Measurements from ENCODE around the gene MAGI1.

Gene MAGI1

DNA sequence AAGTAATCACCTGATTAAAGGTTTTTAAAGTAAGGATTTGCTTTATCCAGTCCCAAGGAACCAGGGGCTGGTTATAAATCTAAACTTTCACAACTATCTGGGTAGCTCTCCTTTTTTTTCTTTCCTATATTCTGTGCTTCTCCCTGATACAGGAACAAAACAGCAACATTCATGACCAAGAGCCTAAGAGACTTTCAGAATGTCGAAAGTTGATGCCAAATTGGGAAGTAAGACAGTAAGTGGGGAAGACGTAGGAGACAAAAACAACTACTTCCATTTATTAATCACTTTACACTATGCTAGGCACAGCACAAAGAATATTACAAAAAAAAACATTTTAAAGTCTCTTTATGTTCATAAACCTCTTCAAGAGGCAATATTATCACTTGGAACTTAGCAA is 211.6 kb downstream of the MAGI1 start:
- TF ChIP-seq TARDBP (IDR thresholded peaks at IDR 0.05) (no peak), ZNF384 (IDR thresholded peaks at IDR 0.05) (no peak), ARNT (IDR thresholded peaks at IDR 0.05) (no peak)
- DNase-seq (ENCODE audit: extremely low spot score), result no peak
- ChIA-PET POLR2A (interaction anchor here (0.9 kb wide), 1 partner anchor 12 kb away, joined by 4 read pairs; no protein-coding TSS in a partner anchor), CTCF (no interaction called here)

DNA sequence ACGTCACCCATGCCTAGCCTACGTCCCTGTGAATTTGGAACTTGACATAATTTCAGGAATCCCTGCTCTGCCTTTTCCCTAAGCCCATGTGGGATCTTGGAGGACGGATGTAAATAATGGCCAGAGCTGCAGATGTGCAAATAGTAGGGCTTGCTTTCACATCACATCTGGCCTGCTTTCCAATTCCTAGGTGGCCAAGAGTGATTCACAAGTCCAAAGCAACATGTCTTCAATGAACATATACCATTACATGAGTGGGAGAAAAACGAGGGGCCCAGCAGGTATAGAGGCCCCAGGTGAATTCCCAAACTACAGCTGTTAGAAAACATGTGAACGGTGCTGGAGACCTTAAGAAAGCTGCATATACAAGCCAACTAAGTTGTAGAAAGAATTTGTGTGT is 214.6 kb downstream of the MAGI1 start:
- ChIA-PET CTCF (no interaction called here), POLR2A (no interaction called here)
- no peak for DNase-seq (ENCODE audit: extremely low spot score)
- TF ChIP-seq NFRKB (IDR thresholded peaks at IDR 0.05) (no peak), FOXA1 (IDR thresholded peaks at IDR 0.05) (no peak), ARNT (IDR thresholded peaks at IDR 0.05) (no peak), LEF1 (IDR thresholded peaks at IDR 0.05; ENCODE audit: borderline replicate concordance) (no peak), FOXK2 (IDR thresholded peaks at IDR 0.05) (no peak), FOXM1 (IDR thresholded peaks at IDR 0.05; ENCODE audit: borderline replicate concordance) (no peak), ELF4 (IDR thresholded peaks at IDR 0.05) (no peak), SP1 (IDR thresholded peaks at IDR 0.05) (no peak), BHLHE40 (IDR thresholded peaks at IDR 0.05; ENCODE audit: borderline replicate concordance) (no peak), L3MBTL2 (conservative IDR thresholded peaks at IDR 0.05) (no peak)
- TF ChIP-seq, protein P1, sequence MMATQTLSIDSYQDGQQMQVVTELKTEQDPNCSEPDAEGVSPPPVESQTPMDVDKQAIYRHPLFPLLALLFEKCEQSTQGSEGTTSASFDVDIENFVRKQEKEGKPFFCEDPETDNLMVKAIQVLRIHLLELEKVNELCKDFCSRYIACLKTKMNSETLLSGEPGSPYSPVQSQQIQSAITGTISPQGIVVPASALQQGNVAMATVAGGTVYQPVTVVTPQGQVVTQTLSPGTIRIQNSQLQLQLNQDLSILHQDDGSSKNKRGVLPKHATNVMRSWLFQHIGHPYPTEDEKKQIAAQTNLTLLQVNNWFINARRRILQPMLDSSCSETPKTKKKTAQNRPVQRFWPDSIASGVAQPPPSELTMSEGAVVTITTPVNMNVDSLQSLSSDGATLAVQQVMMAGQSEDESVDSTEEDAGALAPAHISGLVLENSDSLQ (IDR thresholded peaks at IDR 0.05), result no peak

DNA sequence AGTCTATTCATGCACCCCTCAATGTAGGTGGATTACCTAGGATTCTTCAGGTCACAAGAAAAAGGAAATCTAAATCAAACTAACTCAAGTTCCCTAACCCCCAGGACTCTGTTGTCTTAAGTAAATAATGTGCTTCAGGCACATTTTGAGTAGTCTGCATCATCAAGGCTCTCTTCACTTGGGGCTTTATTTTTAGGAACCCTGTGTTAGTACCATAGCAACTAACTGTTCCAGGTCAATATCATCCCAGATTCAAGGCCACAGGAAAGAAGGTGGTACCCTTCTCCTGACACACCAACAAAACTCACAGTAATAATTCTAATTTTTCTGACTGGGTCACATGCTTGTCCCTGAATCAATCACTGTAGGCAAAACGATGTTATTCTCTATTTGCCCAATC is 218.1 kb downstream of the MAGI1 start:
- ChIA-PET POLR2A (no interaction called here), CTCF (no interaction called here)
- no peak for TF ChIP-seq LEF1 (IDR thresholded peaks at IDR 0.05; ENCODE audit: borderline replicate concordance)
- TF ChIP-seq ARNT (IDR thresholded peaks at IDR 0.05), result no peak
- no peak for TF ChIP-seq BHLHE40 (IDR thresholded peaks at IDR 0.05; ENCODE audit: borderline replicate concordance)
- no peak for TF ChIP-seq L3MBTL2 (conservative IDR thresholded peaks at IDR 0.05)
- no peak for TF ChIP-seq ELF4 (IDR thresholded peaks at IDR 0.05)
- no peak for TF ChIP-seq FOXM1 (IDR thresholded peaks at IDR 0.05; ENCODE audit: borderline replicate concordance)
- TF ChIP-seq FOXK2 (IDR thresholded peaks at IDR 0.05), result no peak
- TF ChIP-seq, protein P1 (IDR thresholded peaks at IDR 0.05), result no peak
- TF ChIP-seq TARDBP (IDR thresholded peaks at IDR 0.05), result no peak
- TF ChIP-seq CTBP1 (IDR thresholded peaks at IDR 0.05; ENCODE audit: borderline replicate concordance), result no peak
- no peak for TF ChIP-seq NFRKB (IDR thresholded peaks at IDR 0.05)
- TF ChIP-seq FOXA1 (IDR thresholded peaks at IDR 0.05), result no peak
- no peak for TF ChIP-seq ZNF384 (IDR thresholded peaks at IDR 0.05)
- TF ChIP-seq SP1 (IDR thresholded peaks at IDR 0.05), result no peak
- TF ChIP-seq SUZ12 (IDR thresholded peaks at IDR 0.05), result no peak
- no peak for TF ChIP-seq HDGF (IDR thresholded peaks at IDR 0.05; ENCODE audit: borderline replicate concordance)
- DNase-seq (ENCODE audit: extremely low spot score), result no peak

DNA sequence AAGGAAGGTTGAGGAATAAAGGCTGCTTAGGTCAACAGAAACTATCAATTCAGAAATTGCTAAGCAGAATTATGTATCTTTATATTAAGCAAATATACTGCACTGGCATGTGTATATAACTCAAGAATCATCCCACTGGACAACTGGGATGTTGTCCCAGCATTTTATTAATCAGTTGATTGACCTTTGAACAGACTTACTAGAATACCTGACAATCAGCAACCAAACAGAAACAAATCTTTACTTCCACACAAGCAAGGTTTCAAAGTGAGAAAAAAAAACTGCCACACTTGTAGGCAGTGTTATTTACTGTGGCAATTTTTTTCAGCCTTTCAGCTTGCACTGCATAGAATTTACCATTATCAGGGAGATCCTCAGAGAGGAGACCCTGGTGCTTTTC is 218.8 kb downstream of the MAGI1 start:
- POLR2A ChIA-PET, result no interaction called here
- TF ChIP-seq ZNF384 (IDR thresholded peaks at IDR 0.05) (no peak), SP1 (IDR thresholded peaks at IDR 0.05) (no peak), FOXA1 (IDR thresholded peaks at IDR 0.05) (no peak)
- DNase-seq (ENCODE audit: extremely low spot score), result no peak
- CTCF ChIA-PET, result no interaction called here

DNA sequence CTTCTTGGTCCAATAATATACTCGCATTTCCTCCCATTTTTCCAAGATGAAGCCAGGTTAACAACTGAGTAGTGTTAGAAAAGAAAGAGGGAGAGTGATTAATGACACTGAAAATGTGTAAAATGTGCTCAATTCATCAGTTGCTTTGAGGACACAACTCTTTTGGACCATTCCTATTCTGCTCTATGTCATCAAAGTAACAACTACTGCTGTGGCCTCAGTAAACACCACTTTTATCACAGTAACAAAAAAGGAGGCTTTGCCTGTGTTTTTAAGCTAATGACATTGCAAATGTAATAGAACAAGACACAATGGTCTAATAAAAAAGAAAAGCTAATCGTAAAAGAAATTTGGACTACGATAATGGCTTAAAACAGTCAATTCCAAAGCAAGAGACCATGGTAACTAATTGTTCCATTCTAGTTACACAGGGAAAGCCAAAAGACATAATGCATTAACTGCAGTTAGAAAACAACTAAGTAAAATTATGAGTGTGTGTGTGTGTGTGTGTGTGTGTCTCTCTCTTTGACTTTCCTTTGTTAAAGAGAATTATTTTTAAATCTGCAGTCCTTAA is 221.1 kb downstream of the MAGI1 start:
- no peak for DNase-seq (ENCODE audit: extremely low spot score)
- POLR2A ChIA-PET, result no interaction called here
- TF ChIP-seq SP1 (IDR thresholded peaks at IDR 0.05) (no peak), CTBP1 (IDR thresholded peaks at IDR 0.05; ENCODE audit: borderline replicate concordance) (no peak), TARDBP (IDR thresholded peaks at IDR 0.05) (no peak), BHLHE40 (IDR thresholded peaks at IDR 0.05; ENCODE audit: borderline replicate concordance) (no peak), ELF4 (IDR thresholded peaks at IDR 0.05) (no peak), FOXA1 (IDR thresholded peaks at IDR 0.05) (no peak), FOXM1 (IDR thresholded peaks at IDR 0.05; ENCODE audit: borderline replicate concordance) (no peak), HDGF (IDR thresholded peaks at IDR 0.05; ENCODE audit: borderline replicate concordance) (no peak), NFRKB (IDR thresholded peaks at IDR 0.05) (no peak), LEF1 (IDR thresholded peaks at IDR 0.05; ENCODE audit: borderline replicate concordance) (no peak), ARNT (IDR thresholded peaks at IDR 0.05) (no peak), L3MBTL2 (conservative IDR thresholded peaks at IDR 0.05) (no peak), ZNF384 (IDR thresholded peaks at IDR 0.05) (no peak), FOXK2 (IDR thresholded peaks at IDR 0.05) (no peak), SUZ12 (IDR thresholded peaks at IDR 0.05) (no peak)
- TF ChIP-seq, protein P1 (IDR thresholded peaks at IDR 0.05), result no peak
- CTCF ChIA-PET, result no interaction called here

DNA sequence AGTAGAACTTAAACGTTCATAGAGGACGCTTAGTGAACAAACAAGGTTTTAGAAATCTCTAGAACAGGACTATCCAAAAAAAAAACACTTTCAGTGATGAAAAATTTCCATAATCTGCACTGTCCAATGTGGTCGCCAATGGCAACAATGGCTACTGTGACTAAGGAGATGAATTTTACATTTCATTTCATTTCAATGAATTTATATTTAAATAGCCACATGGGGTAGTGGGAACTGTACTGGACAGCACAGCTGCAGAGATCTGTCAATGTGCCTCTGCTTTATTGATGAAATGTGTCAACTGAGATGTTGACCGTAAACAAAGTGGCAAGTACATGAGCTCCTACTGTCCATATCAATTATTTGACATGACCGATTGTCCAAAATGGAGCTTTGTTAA is 222.5 kb downstream of the MAGI1 start:
- TF ChIP-seq TARDBP (IDR thresholded peaks at IDR 0.05) (no peak), NFRKB (IDR thresholded peaks at IDR 0.05) (no peak), HDGF (IDR thresholded peaks at IDR 0.05; ENCODE audit: borderline replicate concordance) (no peak), SUZ12 (IDR thresholded peaks at IDR 0.05) (no peak), ELF4 (IDR thresholded peaks at IDR 0.05) (no peak), CTBP1 (IDR thresholded peaks at IDR 0.05; ENCODE audit: borderline replicate concordance) (no peak), FOXK2 (IDR thresholded peaks at IDR 0.05) (no peak), SP1 (IDR thresholded peaks at IDR 0.05) (no peak), ZNF384 (IDR thresholded peaks at IDR 0.05) (no peak)
- POLR2A ChIA-PET, result no interaction called here

More for the DNA sequence above, 222.5 kb downstream of the MAGI1 start:
- CTCF ChIA-PET, result no interaction called here
- no peak for DNase-seq (ENCODE audit: extremely low spot score)

All from HEK293T (cell line).